Central memory CD4-positive, alpha-beta T cell (primary cell): ENCODE data around the gene CHST9.
"Not testable (repeated sequence)": the region's sequence is repeated elsewhere in the genome, so short reads cannot be mapped to it uniquely, and the experiment has no call there.

ENCODE experiments used
- DNase-seq: peaks from one replicate; pipeline ENCODE4 v3.0.0; 2022

CHST9 gene

GRCh38 chr18:27165412-27165811 lies 19.7 kb downstream of the CHST9 start:
- DNase-seq: no peak

- no peak for DNase-seq
Observed at GRCh38 chr18:27164905-27165304, 20.2 kb downstream of the CHST9 start.

- DNase-seq: not testable (repeated sequence)
Observed at GRCh38 chr18:27163197-27163716, 21.9 kb downstream of the CHST9 start.

GRCh38 chr18:27149240-27149639 lies 35.9 kb downstream of the CHST9 start:
- DNase-seq: not testable (repeated sequence)

GRCh38 chr18:27144672-27145071 lies 40.4 kb downstream of the CHST9 start:
- no peak for DNase-seq

- no peak for DNase-seq
Observed at GRCh38 chr18:27143580-27144287, 41.4 kb downstream of the CHST9 start.

GRCh38 chr18:27142891-27143290 lies 42.2 kb downstream of the CHST9 start:
- DNase-seq: no peak

GRCh38 chr18:27141876-27142275 lies 43.2 kb downstream of the CHST9 start:
- no peak for DNase-seq

- no peak for DNase-seq
Observed at GRCh38 chr18:27138079-27138478, 47.0 kb downstream of the CHST9 start.

GRCh38 chr18:27136208-27136535 lies 48.9 kb downstream of the CHST9 start:
- DNase-seq: no peak

GRCh38 chr18:27135504-27136207 lies 49.5 kb downstream of the CHST9 start:
- DNase-seq: no peak

GRCh38 chr18:27130065-27130630 lies 55.0 kb downstream of the CHST9 start:
- no peak for DNase-seq

- no peak for DNase-seq
Observed at GRCh38 chr18:27124196-27124595, 60.9 kb downstream of the CHST9 start.

GRCh38 chr18:27121108-27121507 lies 64.0 kb downstream of the CHST9 start:
- DNase-seq: no peak

GRCh38 chr18:27120246-27120645 lies 64.9 kb downstream of the CHST9 start:
- no peak for DNase-seq

GRCh38 chr18:27118973-27119372 lies 66.1 kb downstream of the CHST9 start:
- no peak for DNase-seq

- DNase-seq: no peak
Observed at GRCh38 chr18:27114842-27115241, 70.3 kb downstream of the CHST9 start.

GRCh38 chr18:27113358-27113757 lies 71.8 kb downstream of the CHST9 start:
- no peak for DNase-seq

- no peak for DNase-seq
Observed at GRCh38 chr18:27110319-27110718, 74.8 kb downstream of the CHST9 start.

GRCh38 chr18:27109451-27109850 lies 75.7 kb downstream of the CHST9 start:
- DNase-seq: no peak

- no peak for DNase-seq
Observed at GRCh38 chr18:27108842-27109241, 76.3 kb downstream of the CHST9 start.

- DNase-seq: no peak
Observed at GRCh38 chr18:27104743-27105142, 80.4 kb downstream of the CHST9 start.

GRCh38 chr18:27094621-27095020 lies 90.5 kb downstream of the CHST9 start:
- DNase-seq: no peak

GRCh38 chr18:27093290-27093689 lies 91.8 kb downstream of the CHST9 start:
- DNase-seq: not testable (repeated sequence)
